Right ventricle myocardium superior (tissue), 1 donor: Measurements from ENCODE around the gene MTMR12. TPM values are rescaled to one million over a fixed set of nuclear protein-coding genes. Genes with fewer than 3 reads are reported as not detected.
A peak's percentile ranks its signal among the peaks of the same experiment; 100 is the strongest.
"Not testable (repeated sequence)": the region's sequence is repeated elsewhere in the genome, so short reads cannot be mapped to it uniquely, and the experiment has no call there.

Experiments
- ATAC-seq: fragments of 200-7000 bp; cut with Tn5 transposase; one replicate; pipeline ENCODE4 v1.9.1; 2020; ENCODE audit warnings: mild to moderate bottlenecking; ENCODE audit not compliant: poor library complexity
- DNase-seq: peaks from one replicate; pipeline ENCODE4 v3.0.0-alpha.2; 2020
- intact Hi-C: fragments of 100-400 bp; cut with DNase I; formaldehyde crosslinking; loops from one replicate; pipeline ENCODE4 v1.11.2; 2022
- total RNA-seq: library from RNA; stranded (reverse); fragmentation: NEBNext Ultra II Directional; extraction: Animal tissue kit (Norgen Biotek cat#: 25700); gene quantifications from one replicate; pipeline ENCODE4 v1.2.1, GENCODE V29; 2021
- donor health status: DM: no; HTN: yes; CAD: no; lungs with severe emphysema.

Gene MTMR12
- total RNA-seq, 1 donor from 2014 or later = 14.6 TPM

DNA sequence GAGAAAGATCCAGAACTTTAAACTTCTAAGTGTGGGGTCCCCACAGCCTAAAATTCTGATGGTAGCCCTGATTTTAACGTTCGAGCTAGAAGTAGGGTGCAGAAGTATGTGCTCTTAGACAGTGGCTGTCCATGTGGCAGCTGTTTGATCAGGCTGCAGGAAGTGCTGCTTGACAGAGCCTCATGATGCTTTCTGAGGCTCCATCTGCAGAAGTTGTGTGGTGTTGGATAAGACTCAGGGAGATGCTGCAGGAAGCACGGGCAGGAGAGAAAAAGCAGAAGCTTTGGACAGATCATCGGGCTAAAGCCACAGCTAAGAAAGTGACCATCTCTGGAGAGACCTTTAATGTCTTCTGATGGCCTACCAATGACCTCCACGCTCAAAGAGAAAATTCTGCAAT lies 8.1 kb downstream of the MTMR12 start:
- DNase-seq (no peak), ATAC-seq (no peak)
- intact Hi-C loops = no loop called here

GRCh38 chr5:32303755-32304120 lies 9.0 kb downstream of the MTMR12 start:
- ATAC-seq = no peak

DNA sequence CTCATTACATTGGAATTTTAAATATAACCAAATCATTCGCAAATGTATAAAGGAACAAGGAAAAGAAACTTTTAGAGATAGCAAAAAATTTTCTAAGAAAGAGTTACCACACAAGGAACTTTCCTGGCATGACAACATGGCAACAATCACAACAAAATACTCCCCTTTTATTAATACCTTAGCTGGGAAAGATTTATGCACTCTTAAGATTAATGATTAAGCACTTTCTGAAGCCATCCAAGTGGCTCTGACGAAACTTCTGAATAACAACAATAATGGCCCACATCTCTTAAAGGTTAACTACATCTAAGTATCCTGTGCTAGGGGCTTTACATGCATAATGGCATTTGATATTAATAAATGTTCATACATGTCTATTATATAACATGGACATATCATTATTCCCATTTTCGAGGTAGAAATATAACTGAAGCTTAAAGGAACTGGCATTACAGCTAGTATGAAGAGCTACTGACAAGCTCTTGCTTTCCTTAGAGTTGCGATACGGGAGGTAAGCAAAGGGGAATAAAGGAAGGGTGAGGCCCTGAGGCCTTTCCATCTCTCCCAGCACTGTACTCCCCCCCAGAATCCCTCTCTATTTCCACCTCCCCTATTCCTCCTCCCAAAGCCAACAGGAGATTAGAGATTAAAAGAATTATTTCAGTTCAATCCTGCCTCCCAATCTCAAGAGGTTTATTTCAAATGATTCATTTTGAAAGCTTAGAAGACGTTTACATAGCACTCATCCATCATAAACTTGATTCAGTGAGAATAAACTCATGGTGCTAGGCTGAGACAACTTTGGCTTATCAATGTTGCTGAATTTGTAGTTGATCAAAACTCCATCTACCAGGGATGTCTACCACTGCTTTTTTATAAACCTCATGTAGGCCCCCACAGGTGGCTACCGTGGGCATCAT lies 9.6 kb downstream of the MTMR12 start:
- ATAC-seq (no peak), DNase-seq (no peak)
- intact Hi-C loops = no loop called here

More at GRCh38 chr5:32303755-32304120, 9.0 kb downstream of the MTMR12 start:
- no peak for DNase-seq
- intact Hi-C loops = no loop called here

GRCh38 chr5:32301891-32302290 lies 10.8 kb downstream of the MTMR12 start:
- intact Hi-C loops = no loop called here
- no peak for DNase-seq
- ATAC-seq = no peak

DNA sequence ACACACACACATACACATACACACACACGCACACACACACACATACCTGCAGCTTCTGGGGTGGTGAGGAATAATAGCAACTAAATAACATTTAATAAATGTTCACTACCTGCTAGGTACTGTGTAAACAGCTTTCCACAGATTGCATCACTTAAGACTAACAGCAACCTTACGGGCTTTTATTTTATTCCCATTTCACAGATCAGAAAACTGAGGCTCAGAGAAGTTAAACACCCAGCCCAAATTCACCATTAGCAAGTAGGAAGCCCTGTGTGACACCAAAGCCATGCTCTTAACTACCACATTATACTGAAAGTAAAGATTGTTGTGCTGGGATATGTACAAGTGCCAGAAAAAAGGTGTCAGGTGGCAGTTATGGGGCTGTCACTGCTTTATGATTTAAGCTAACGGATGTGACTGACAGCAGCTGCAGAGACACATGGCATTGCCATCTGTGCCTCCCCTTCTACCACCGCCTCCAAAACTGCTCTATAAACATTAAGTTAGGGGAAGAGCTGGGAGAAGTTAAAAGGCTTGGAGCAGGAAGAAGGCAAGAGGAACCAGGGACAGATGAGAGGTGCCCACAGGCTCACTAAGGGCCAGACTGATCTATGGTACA lies 13.6 kb downstream of the MTMR12 start:
- DNase-seq (no peak), ATAC-seq (no peak)
- intact Hi-C loops = no loop called here

- intact Hi-C loops = no loop called here
- ATAC-seq (no peak), DNase-seq (no peak)
Observed at GRCh38 chr5:32298059-32298415, 14.7 kb downstream of the MTMR12 start.

DNA sequence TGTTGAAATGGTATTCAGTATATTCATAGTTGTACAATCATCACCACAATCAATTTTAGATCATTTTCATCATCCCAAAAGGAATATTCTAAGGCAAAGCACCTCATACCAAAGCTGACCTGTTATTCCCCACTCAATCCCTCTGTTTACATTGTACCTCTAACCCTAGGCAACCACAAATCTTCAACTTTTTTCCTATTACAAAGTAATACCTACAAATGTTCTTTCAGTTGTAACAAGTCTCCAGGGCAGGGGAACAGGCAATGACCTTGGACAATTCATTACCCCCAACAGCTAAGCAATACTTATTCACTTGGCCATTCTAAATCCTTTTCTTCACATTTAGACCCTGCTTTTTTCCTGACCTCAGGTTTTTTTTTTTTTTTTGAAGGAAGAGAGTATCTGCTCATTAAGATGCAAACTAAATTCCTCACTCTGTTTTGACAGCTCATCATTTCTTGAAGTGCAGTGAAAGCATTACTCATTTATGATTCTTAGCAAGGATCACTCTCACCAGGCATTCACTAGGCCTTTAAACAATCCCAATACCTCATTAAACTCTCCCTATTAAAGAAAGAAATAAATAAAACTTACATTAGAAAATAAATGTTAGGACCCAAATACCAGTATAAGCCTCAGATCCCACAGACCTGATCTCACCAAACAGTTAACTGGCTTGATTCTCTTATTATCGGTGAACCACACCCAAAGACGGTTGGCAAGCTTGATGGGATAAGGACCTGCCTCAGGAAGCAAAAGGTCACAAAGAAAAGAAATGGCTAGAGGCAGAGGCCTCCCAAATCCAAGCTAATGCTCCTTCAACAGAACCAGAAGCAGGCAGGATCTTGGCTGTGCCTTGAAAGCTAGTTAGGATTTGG lies 15.3 kb downstream of the MTMR12 start:
- intact Hi-C loops = no loop called here
- DNase-seq (no peak), ATAC-seq (no peak)

DNA sequence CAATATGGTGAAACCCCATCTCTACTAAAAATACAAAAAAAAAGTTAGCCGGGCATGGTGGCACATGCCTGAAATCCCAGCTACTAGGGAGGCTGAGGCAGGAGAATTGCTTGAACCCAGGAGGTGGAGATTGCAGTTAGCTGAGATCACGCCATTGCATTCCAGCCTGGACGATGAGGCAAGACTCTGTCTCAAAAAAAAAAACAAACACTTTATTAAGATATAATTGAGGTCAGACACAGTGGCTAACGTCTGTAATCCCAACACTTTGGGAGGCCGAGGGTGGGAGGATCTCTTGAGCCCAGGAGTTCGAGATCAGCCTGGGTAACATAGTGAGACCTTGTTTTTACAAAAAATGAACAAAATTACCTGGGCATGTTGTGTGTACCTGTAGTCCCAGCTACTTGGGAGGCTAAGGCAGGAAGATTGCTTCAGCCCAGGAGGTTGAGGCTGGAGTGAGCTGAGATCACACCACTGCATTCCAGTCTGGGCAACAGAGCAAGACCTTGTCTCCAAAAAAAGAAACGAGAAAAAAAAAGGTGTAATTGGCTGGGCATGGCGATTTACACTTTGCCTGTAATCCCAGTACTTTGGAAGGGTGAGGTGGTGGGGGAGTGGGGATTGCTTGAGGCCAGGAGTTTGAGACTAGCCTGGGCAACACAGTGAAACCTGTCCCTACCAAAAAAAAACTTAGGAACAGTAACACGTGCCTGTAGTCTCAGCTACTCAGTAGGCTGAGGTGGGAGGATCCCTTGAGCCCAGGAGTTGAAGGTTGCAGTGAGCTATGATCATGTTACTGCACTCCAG lies 16.6 kb downstream of the MTMR12 start:
- peak; percentile 12 for ATAC-seq
- intact Hi-C loops, DNase-seq: not testable (repeated sequence)

DNA sequence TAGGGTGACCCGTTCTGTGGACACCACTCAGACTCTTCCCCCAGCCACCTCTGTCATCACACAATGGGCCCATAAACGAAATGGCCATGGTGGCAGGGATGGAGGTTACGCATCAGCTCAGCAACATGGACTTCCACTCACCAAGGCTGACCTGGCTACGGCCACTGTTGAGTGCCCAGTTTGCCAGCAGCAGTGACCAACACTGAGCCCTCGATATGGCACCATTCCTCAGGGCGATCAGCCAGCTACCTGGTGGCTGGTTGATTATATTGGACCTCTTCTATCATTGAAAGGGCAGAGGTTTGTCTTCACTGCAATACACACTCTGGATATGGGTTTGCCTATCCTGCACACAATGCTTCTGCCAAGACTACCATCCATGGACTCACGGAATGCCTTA lies 21.1 kb downstream of the MTMR12 start:
- no peak for DNase-seq
- ATAC-seq = no peak
- intact Hi-C loops = no loop called here

- ATAC-seq (no peak), DNase-seq (no peak)
- intact Hi-C loops = no loop called here
Observed at GRCh38 chr5:32290922-32291321, 21.8 kb downstream of the MTMR12 start.

DNA sequence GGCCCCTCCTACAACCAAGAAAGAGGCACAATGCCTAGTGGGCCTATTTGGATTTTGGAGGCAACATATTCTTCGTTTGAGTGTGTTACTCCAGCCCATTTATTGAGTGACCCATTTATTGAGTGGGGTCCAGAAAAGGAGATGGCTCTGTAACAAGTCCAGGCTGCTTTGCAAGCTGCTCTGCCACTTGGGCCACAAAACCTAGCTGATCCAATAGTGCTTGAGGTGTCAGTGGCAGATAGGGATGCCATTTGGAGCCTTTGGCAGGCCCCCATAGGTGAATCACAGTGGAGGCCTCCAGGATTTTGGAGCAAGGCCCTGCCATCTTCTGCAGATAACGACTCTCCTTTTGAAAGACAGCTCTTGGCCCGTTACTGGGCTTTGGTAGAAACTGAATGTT lies 22.2 kb downstream of the MTMR12 start:
- ATAC-seq, intact Hi-C loops, DNase-seq: not testable (repeated sequence)

DNA sequence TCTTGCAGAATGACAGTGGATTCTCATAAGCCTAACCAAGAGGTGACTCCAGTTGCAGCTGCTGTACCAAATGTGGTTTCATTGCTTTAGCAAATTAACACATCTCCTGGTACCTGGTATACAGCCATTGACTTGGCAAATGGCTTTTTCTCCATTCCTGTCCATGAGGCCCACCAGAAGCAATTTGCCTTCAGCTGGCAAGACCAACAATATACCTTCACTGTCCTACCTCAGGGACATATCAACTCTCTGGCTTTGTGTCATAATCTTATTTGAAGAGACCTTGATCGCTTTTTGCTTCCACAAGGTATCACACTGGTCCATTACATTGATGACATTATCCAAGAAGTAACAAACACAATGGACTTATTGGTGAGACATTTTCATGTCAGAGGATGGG lies 22.8 kb downstream of the MTMR12 start:
- ATAC-seq, intact Hi-C loops, DNase-seq: not testable (repeated sequence)

DNA sequence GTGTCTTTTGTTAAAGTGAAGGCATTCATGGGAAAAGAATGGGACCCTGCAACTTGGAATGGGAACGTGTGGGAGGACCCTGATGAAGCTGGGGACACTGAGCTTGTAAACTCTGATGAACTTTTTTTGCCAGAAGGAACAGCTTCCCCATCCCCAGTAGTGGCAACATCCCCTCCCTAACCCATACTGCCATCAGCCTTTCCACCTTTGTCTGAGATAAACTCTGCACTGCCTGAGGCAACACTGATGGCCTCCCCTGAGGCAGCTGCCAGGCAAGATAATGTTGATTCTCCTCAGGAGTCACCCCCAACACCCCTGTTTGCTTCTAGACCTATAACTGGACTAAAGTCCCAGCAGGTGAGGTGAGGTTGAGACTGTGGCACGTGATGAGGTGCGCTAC lies 24.6 kb downstream of the MTMR12 start:
- DNase-seq, ATAC-seq, intact Hi-C loops: not testable (repeated sequence)

DNA sequence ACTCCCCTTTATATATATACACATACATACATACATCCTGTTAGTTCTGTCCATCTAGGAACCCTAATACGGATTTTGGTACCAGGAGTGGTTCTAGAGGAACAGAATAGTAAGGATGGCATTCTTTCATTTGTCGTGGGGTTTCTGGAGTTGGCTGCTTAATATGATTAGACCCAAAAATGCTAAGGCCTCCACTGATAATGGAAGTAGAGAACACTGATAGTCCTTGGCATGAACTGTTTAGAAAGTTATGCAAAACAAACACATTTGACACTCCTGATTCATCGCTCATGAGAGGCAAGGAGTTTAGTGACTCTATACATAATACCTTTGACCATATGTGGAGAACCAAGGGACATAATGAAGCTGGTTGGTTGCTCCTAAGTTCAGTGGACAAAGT lies 25.2 kb downstream of the MTMR12 start:
- intact Hi-C loops, DNase-seq, ATAC-seq: not testable (repeated sequence)

- DNase-seq (no peak), ATAC-seq (no peak)
- intact Hi-C loops = no loop called here
Observed at GRCh38 chr5:32285510-32286138, 27.1 kb downstream of the MTMR12 start.

DNA sequence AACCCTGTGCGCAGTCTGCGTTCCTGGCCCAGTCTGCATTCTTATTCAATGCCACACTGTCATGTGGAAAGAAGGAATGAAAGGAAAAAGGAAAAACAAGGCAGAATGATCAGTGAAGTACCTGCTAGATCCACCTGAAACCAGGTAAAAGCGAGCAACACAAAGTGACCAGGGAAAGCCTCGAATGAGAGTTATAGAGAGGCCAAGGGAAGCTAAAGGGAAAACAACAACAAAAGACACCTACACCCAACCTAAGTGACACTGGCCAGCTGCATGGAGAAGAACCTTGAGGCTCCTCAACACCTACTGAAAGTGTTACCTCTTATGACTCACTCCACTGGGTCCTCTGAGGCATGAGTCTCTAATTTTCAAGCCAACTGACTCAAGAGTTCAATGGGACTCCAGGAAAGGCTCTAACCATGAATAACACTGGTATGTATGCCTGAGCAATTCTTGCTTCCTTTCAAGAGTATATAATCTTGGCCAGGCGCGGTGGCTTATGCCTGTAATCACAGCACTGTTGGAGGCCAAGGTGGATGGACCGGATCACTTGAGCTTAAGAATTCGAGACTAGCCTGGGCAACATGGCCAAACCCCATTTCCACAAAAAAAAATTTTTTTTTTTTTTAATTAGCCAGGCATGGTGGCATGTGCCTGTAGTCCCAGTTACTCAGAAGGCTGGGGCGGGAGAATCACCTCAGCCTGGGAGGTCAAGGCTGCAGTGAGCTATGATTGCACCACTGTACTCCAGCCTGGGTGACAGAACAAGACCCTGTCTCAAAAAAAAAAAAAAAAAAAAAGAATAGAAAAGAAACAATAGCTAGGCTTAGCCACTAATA lies 29.0 kb downstream of the MTMR12 start:
- DNase-seq (no peak), ATAC-seq (no peak)
- intact Hi-C loops = no loop called here

DNA sequence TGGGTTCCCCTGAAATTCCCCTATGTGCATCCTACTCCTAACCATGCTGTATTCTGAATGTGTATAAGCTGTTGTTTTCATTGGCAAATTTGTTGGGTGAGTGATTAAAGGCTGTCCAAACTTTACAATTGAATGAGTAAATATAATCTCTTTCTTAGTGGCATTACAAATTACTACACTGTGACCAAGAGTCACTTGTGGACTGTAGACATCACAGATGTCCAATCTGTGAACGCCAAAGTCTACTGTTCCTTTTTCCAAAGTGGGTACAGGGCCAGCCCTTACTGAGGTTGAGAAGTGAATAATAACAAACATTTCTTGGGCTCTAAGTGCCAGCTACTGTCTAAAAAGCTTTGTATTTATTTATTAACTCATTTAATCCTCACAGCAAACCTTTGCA lies 29.7 kb downstream of the MTMR12 start:
- intact Hi-C loops = no loop called here
- ATAC-seq (no peak), DNase-seq (no peak)
